Measurements from ENCODE around the gene PCDHA1.
"Not testable (repeated sequence)": the region's sequence is repeated elsewhere in the genome, so short reads cannot be mapped to it uniquely, and the experiment has no call there.

PCDHA1 gene

DNA sequence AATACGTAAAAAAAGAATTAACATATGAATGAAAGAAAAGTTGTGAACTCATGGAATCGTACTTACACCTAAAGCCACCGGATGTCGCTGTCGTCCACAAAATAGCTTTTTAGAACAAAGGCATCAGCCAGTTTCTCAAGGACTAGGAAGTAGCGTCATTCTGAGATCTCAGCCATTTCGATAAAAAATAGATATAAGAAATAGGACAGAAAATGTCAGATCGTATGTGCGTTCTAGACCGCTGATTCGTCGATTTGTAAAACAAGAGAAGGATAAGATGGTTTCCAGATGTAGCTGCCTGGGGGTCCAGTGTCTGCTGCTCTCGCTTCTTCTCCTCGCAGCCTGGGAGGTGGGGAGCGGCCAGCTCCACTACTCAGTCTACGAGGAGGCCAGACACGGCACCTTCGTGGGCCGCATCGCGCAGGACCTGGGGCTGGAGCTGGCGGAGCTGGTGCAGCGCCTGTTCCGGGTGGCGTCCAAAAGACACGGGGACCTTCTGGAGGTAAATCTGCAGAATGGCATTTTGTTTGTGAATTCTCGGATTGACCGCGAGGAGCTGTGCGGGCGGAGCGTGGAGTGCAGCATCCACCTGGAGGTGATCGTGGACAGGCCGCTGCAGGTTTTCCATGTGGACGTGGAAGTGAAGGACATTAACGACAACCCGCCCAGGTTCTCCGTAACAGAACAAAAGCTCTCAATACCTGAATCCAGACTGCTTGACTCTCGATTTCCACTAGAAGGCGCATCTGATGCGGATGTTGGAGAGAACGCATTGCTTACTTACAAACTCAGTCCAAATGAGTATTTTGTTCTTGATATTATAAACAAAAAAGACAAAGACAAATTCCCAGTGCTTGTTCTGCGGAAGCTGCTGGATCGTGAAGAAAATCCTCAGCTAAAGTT, 70.1 kb downstream of the PCDHA1 start, which contains the start of gene PCDHA10:
Gene PCDHA10 (plus strand): TSS at position 126 of the 903 bp plus-strand sequence. CDS start 152 bp downstream, at position 278.
- DNase-seq, result peak; percentile 32

DNA sequence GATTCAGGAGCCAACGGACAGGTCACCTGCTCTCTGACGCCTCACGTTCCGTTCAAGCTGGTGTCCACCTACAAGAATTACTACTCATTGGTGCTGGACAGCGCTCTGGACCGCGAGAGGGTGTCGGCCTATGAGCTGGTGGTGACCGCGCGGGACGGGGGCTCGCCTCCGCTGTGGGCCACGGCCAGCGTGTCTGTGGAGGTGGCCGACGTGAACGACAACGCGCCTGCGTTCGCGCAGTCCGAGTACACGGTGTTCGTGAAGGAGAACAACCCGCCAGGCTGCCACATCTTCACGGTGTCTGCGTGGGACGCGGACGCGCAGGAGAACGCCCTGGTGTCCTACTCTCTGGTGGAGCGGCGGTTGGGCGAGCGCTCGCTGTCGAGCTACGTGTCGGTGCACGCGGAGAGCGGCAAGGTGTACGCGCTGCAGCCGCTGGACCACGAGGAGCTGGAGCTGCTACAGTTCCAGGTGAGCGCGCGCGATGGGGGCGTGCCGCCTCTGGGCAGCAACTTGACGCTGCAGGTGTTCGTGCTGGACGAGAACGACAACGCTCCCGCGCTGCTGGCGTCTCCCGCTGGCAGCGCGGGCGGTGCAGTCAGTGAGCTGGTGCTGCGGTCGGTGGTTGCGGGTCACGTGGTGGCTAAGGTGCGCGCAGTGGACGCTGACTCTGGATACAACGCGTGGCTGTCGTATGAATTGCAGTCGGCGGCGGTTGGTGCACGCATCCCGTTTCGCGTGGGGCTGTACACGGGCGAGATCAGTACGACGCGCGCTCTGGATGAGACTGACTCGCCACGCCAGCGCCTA, 71.4 kb downstream of the PCDHA1 start:
- no peak for DNase-seq

DNA sequence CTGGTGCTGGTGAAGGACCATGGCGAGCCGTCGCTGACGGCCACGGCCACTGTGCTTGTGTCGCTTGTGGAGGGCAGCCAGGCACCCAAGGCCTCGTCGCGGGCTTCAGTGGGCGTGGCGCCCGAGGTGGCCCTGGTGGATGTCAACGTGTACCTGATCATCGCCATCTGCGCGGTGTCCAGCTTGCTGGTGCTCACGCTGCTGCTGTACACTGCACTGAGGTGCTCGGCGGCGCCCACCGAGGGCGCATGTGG, 72.0 kb downstream of the PCDHA1 start:
- DNase-seq, result no peak

DNA sequence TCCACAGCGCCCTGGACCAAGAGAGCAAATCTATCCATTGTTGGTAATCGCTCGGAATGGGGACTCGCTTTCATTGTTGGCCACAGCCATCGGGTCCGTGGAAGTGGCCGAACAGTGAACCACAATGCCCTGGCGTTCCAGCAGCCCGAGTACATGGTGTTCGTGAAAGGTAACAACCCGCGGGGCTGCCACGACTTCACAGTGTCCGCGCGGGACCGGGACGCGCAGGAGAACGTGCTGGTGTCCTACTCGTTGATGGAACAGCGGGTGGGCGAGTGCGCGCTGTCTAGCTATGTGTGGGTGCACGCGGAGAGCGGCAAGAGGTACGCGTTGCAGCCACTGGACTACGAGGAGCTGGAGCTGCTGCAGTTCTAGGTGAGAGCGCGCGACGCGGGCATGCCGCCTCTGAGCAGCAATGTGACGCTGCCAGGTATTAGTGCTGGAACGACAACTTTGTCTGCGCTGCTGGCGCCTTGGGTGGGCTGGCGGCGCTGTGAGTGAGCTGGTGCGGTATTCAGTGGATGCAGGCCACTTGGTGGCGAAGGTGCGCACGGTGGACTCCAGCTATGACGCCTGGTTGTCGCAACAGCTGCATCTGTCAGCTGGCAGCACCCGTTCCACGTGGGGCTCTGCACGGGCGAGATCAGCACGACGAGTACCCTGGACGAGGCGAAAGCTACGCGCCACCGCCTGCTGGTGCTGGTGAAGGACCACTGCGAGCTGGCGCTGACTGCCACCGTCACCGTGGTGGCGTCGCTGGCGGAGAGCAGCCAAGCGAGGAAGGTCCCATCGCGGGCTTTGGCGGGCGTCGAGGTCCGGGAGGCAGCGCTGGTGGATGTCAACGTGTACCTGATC, 76.7 kb downstream of the PCDHA1 start:
- no peak for DNase-seq

DNA sequence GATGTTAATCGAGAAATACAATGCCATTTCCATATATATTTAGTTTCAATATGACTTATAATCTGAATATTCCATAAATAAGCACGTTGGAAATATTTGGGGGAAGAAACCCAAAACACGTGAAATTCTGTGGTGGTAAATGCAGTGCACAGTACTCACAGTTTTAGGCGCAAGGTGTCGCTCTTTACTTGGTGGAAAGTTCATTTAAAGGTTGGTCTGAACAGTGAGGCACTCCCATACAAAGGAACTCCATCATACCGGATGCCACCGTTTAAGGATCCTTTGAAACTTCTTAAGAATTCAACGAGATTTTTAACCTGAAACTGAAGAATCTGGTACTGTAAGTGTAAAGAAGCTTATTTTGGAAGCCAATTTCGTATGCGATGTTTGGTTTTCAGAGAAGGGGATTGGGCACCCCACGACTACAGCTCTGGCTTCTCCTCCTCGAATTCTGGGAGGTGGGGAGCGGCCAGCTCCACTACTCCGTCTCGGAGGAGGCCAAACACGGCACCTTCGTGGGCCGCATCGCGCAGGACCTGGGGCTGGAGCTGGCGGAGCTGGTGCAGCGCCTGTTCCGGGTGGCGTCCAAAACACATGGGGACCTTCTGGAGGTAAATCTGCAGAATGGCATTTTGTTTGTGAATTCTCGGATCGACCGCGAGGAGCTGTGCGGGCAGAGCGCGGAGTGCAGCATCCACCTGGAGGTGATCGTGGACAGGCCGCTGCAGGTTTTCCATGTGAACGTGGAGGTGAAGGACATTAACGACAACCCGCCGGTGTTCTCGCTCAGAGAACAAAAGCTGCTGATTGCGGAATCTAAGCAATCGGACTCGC, 83.0 kb downstream of the PCDHA1 start, which contains the start of gene PCDHA11:
Gene PCDHA11 (plus strand): TSS at position 237 of the 834 bp plus-strand sequence. CDS start 147 bp downstream, at position 384.
- peak; percentile 24 for DNase-seq

DNA sequence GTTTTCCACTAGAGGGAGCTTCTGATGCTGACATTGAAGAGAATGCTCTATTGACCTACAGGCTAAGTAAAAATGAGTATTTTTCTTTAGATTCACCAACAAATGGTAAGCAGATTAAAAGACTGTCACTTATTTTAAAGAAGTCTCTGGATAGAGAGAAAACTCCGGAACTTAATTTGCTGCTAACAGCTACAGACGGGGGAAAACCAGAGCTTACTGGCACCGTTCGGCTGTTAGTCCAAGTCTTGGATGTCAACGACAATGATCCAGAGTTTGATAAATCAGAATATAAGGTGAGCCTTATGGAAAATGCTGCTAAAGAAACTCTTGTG, 83.6 kb downstream of the PCDHA1 start:
- DNase-seq, result no peak

DNA sequence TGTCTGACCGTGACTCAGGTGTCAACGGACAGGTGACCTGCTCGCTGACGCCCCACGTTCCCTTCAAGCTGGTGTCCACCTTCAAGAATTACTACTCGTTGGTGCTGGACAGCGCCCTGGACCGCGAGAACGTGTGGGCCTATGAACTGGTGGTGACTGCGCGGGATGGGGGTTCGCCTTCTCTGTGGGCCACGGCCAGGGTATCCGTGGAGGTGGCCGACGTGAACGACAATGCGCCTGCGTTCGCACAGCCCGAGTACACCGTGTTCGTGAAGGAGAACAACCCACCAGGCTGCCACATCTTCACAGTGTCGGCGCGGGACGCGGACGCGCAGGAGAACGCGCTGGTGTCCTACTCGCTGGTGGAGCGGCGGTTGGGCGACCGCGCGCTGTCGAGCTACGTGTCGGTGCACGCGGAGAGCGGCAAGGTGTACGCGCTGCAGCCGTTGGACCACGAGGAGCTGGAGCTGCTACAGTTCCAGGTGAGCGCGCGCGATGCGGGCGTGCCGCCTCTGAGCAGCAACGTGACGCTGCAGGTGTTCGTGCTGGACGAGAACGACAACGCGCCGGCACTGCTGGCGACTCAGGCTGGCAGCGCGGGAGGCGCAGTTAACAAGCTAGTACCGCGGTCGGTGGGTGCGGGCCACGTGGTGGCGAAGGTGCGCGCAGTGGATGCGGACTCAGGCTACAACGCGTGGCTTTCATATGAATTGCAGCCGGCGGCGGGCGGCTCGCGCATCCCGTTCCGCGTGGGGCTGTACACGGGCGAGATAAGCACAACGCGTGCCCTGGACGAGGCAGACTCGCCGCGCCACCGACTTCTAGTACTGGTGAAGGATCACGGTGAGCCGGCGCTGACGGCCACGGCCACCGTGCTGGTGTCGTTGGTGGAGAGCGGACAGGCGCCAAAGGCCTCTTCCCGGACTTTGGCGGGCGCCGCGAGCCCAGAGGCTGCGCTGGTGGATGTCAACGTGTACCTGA, 84.6 kb downstream of the PCDHA1 start:
- no peak for DNase-seq

DNA sequence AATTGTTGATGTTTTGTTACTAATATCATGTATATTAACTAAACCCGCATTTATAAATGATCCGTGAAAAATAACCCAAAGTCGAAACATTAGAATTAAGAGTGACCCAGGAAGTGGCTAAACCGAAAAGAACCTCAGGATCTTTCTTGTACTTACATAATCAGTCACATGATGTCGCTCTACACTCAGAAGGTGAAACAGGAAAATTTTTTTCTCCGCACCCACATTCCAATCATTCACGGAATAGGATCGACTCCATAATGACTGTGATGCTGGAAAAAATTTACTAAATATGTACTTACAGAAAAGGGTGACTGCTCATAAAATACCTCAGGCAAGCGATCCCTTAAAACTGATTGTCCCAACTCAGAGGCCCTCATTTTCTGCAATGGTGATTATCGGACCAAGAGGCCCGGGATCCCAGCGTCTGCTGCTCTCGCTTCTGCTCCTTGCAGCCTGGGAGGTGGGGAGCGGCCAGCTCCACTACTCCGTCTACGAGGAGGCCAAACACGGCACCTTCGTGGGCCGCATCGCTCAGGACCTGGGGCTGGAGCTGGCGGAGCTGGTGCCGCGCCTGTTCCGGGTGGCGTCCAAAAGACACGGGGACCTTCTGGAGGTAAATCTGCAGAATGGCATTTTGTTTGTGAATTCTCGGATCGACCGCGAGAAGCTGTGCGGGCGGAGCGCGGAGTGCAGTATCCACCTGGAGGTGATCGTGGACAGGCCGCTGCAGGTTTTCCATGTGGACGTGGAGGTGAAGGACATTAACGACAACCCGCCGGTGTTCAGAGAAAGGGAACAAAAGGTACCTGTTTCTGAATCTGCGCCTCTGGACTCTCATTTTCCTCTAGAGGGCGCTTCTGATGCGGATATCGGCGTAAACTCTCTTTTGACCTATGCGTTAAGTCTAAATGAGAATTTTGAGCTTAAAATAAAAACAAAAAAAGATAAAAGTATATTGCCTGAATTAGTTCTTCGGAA, 89.4 kb downstream of the PCDHA1 start, which contains the start of gene PCDHA12:
Gene PCDHA12 (plus strand): TSS at position 224 of the 981 bp plus-strand sequence. CDS start 165 bp downstream, at position 389.
- no peak for DNase-seq

DNA sequence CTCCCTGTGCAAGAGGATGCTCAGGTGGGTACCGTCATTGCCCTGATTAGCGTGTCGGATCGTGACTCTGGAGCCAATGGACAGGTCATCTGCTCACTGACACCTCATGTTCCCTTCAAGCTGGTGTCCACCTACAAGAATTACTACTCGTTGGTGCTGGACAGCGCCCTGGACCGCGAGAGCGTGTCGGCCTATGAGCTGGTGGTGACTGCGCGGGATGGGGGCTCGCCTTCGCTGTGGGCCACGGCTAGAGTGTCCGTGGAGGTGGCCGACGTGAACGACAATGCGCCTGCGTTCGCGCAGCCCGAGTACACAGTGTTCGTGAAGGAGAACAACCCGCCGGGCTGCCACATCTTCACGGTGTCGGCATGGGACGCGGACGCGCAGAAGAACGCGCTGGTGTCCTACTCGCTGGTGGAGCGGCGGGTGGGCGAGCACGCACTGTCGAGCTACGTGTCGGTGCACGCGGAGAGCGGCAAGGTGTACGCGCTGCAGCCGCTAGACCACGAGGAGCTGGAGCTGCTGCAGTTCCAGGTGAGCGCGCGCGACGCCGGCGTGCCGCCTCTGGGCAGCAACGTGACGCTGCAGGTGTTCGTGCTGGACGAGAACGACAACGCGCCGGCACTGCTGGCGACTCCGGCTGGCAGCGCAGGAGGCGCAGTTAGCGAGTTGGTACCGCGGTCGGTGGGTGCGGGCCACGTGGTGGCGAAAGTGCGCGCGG, 90.8 kb downstream of the PCDHA1 start:
- not testable (repeated sequence) for DNase-seq

DNA sequence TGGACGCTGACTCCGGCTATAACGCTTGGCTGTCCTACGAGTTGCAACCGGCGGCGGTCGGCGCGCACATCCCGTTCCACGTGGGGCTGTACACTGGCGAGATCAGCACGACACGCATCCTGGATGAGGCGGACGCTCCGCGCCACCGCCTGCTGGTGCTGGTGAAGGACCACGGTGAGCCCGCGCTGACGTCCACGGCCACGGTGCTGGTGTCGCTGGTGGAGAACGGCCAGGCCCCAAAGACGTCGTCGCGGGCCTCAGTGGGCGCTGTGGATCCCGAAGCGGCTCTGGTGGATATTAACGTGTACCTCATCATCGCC, 91.3 kb downstream of the PCDHA1 start:
- DNase-seq, result no peak

DNA sequence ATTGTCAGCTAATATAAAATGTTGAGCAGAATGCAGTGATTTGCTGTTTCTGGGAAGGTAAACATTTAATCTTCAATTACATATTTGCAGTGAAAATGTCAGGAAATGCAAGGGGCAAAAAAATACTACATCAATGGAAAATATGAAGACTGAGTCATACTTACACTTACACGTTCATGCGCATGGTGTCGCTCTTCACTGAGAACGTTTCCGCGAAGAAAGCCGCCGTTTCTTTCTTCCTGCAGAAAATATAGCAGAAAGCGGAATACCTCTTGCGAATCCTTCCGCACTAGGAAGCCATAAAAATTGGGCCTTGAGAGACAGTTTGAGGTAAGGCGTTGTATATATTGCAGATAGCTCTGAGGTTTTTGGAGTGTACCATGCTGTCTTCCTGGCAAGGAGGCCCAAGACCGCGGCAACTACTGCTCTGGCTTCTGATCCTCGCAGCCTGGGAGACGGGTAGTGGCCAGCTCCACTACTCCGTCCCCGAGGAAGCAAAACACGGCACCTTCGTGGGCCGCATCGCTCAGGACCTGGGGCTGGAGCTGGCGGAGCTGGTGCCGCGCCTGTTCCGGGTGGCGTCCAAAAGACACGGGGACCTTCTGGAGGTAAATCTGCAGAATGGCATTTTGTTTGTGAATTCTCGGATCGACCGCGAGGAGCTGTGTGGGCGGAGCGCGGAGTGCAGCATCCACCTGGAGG, 96.1 kb downstream of the PCDHA1 start, which contains the start of gene PCDHA13:
Gene PCDHA13 (plus strand): TSS at position 236 of the 702 bp plus-strand sequence. CDS start 145 bp downstream, at position 381.
- peak; percentile 45 for DNase-seq

DNA sequence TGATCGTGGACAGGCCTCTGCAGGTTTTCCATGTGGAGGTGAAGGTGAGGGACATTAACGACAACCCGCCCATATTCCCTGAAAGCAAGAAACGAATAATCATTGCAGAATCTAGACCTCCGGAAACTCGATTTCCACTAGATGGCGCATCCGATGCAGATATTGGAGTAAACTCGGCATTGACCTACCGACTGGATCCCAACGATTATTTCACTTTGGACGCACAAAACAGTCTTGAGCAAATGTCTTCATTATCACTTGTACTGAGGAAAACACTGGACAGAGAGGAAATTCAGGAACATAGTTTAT, 96.6 kb downstream of the PCDHA1 start:
- DNase-seq, result peak; percentile 9

DNA sequence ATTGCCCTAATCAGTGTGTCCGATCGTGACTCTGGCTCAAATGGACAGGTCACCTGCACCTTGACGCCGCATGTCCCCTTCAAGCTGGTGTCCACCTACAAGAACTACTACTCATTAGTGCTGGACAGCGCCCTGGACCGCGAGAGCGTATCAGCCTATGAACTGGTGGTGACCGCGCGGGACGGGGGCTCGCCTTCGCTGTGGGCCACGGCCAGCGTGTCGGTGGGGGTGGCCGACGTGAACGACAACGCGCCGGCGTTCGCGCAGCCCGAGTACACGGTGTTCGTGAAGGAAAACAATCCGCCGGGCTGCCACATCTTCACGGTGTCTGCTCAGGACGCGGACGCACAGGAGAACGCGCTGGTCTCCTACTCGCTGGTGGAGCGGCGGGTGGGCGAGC, 97.4 kb downstream of the PCDHA1 start:
- no peak for DNase-seq

DNA sequence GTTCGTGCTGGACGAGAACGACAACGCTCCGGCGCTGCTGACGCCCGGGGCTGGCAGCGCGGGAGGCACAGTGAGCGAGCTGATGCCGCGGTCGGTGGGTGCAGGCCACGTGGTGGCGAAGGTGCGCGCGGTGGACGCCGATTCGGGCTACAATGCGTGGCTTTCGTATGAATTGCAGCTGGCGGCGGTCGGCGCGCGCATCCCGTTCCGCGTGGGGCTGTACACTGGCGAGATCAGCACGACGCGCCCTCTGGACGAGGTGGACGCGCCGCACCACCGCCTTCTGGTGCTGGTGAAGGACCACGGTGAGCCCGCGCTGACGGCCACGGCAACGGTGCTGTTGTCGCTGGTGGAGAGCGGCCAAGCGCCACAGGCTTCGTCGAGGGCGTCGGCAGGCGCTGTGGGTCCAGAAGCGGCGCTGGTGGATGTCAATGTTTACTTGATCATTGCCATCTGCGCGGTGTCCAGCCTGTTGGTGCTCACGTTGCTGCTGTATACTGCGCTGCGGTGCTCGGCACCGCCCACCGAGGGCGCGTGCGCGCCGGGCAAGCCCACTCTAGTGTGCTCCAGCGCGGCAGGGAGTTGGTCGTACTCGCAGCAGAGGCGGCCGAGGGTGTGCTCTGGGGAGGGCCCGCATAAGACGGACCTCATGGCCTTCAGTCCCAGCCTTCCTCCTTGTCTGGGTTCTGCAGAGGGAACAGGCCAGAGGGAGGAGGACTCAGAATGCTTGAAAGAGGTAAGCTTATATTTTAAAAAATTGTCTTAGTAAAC, 98.2 kb downstream of the PCDHA1 start:
- DNase-seq, result no peak

DNA sequence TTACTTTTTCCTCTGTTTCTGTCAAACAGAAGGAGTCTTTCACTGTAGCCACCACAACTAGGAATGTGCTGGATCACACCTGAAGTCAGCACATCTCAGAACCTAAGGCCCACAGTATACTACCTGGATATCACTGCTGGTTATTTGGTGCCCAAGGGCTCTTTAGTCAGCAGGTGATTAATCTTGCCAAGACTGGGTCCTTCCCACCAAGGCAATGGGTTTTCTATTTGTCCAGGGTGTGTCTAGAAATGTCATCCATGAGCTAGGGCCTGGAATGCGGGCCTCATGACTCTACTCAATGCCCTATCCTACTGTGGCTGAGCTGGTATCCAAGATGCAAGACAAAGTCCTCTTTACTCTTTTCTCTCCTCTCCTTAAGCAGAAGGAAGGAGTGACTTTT, 130.4 kb downstream of the PCDHA1 start:
- no peak for DNase-seq

DNA sequence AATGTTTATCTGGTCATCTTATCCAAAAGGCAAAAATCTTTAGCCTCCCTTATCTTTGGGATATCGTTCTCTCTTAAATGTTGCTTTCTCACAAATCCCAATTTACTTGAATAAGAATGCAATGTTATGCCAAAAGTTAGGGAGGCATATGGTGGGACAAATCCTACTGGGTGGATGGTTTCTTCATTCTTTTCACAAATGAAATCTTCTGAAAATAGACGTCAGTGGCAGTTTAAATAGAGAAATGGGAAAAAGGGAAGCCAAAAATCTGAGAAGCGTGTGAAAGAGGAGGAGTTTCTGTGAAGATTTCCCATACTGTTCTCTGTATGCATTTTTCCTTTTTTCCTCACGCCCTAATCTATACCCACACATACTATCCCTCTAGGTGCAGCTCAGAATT, 137.7 kb downstream of the PCDHA1 start:
- no peak for DNase-seq

DNA sequence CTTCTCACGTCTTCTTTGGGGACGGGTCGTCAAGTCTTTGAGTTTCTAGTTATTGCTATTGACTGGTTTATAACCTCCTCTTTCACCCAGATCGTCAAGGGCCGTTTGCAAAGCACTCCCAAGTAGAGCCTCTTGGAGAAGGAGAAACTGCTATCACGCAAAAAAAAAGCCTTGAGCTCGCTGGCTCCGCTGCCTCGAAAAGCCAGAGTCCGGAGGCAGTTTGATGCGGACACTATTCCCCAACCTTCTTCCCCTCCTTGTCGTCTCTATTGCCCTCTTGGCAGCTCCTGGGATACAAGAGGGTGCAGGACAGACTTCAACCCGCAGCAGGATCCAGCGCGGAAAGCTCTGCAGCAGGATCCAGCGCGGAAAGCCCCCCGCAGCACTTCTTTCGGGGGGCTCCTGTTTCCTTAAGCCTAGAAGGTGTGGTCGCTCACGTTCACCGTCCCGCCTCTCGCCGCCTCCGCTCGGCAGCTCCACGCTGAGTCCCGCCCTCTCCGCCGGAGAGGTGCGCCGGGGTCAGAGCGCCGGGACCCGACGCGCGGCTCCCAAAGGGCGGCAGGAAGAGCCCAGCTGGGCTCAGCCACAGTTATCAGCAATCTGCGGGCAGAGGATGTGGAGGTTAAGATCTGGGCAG, 140.0 kb downstream of the PCDHA1 start, which contains the start of gene PCDHAC1:
Gene PCDHAC1 (plus strand): TSS at position 494 of the 637 bp plus-strand sequence. CDS start 594 bp downstream, outside the sequence.
- no peak for DNase-seq
